ENCODE results near the gene PRXL2B. TPM values are rescaled to one million over a fixed set of nuclear protein-coding genes. Genes with fewer than 3 reads are reported as not detected.

PRXL2B gene
- total RNA-seq, 1 experiment from 2014 or later = 27.9 TPM

DNA sequence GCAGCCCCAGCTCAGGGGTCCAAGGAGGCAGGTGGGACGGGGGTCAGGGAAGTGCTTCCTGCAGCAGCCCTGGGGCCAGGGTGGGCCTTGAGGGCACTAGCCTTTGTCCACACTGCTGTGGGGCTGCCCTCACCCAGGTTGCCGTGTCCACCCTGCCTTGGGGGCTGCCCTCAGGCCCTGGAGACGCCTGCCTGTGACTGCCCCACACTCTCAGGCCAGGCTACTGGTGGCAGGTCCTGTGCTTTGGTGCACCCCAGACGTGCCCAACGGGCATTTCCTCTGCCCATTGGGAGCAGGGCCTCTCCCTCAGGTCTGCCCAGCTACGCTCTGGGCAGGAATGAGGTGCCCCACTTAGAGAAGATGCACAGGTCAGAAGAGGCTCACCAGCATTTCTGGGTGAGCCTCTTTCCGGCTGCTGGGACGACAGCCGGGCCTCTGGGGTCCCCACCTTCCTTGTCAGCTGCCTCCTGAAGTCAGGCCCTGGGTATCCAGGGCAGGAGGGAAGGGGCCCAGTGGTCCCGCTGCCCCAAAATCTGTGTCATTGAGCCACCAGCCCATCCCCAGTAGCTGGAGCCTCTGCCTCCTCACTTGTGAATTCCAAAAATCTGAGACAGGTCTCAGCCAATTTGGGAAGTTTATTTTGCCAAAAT, 48.9 kb downstream of the PRXL2B start:
- DNase-seq (ENCODE audit: low spot score) = no peak

DNA sequence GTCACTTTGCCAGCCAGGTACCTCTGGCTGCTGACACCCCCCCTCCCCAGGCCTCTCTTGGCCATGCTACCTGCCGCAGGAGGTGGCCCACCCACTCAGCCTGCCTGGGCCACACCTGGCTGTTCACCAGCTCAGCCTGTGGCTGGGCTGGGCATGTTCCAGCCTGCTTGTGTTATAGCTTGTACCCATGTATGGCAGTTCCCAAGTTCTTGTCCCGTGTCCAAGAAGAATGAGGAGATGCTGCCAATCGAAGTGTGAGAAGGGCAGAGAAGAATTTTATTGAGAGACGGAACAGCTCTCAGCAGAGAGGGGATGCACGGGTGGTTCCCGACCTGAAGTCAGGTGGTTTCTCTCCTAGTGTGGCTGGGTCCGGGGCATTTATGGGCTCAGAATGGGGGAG, 50.2 kb downstream of the PRXL2B start:
- DNase-seq (ENCODE audit: low spot score) = no peak

DNA sequence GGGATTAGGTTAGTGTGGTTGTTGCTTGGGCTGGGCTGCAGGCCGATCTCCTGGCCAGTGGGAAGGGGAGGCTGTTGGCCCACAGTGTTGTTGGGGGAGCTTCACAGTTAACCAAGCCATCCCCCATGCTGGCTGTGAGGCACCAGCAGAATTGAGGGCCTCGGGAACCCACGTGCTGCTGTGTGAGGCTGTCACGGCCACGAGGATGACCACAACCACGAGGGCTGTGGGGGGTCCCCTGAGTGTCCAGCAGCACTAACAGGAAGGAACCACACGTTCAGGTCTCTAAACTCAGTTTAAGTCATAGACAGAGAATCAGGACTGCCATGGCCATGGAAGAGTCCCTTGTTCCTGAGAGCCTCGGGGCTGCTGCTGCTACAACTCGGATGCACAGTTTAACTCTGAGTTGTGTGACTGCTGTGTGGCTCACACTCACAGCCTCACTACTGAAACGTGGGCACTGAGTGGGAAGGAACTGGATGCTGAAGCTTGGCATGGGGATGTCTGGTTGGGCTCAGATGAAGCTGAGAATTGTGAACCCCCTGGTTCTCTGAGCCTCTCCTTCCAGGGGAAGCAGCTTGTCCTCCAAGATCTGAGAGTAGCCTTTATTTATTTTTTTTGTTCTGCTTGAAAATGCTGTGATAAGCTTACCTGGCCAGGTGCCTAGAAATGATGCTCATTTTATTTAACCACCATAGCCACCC, 51.0 kb downstream of the PRXL2B start:
- DNase-seq (ENCODE audit: low spot score) = no peak

DNA sequence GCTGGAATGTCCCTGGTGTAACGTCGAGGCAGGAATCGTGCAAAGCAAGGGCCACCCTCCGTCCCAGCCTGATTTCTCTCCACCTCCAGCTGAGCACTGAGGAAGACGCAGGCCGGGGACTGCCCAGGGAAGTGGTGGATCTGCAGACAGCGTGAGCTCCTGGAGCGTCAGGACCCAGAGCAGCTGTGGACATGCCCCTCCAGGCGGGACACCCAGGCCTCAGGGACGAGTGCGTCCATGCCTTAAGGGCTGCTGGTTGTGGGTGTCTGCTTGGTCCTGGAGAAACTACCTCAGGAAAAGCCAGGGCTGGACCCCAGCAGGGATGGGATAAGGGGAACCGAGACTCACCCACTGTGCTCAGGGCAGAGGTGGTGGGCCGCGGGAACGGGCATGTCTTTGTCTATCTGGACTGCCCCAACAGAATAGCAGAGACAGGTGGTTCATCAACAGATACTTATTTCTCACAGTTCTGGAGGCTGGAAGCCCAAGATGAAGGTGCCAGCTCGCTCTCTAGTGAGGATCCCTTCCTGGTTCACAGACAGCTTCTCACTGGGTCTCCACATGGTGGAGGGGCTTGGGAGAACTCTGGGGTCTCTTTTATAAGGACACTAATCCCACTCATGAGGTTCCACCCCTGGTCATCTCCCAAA, 52.0 kb downstream of the PRXL2B start:
- DNase-seq (ENCODE audit: low spot score) = no peak

DNA sequence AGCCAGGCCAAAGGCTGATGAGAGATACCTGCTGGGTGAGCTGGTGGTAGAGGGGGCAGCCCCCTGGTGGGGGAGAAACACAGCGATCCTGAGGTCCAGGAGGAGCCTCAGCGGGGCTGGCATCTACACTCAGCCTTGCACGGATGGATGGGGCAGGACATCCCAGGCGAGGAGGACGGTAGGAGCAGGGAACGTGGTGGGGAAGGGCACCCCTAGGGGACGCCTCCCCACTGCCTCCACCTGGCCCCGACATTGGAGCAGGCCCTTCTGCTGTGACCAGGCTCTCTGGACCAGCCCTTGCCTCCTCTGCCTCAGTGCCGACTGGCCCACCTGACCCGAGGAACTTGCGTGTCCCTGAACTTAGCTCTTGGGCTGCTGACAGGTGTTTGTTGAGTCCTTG, 52.6 kb downstream of the PRXL2B start:
- DNase-seq (ENCODE audit: low spot score) = no peak

DNA sequence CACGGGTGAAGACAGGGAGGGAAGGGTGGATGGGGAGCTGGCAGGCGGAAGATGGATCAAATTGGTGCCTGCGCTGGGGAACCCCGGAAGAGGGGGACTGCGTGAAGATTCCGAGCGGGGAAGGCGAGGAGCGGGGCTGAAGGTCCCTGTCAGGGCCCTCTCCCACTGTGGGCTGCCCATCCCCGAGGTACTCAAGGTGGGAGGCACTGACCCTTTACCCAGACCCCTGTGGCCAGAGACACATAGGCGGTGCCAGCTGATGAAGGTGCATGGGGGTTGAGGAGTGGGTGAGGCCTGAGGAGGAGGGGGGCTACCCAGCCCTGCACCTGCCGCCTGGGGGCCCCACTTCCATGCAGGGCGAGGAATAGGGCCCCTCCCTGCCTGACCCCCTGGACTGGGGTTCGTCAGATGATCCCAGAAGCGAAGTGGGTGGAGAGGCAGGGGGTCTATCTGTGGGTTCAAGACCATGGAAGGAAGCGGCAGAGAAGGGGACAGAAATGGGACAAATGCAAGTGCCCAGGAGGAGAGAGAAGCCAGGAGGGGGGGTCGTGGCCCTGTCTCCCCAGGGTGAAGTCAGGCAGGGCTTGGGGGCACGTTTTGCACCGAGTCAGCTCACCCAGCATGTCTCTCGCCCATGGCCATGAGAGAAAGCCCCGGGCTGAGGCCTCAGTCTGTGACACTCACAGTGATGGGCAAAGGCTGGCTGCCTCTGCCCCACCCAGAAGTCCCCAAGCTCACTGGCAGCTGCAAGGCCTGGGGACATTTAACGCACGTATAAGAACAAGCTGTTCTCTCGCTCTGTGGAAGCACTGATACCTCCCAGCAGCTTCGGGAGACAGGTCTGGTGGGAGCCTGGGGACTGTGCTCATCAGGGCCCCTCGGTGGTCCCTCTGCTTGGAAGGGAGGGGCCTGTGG, 53.3 kb downstream of the PRXL2B start:
- no peak for DNase-seq (ENCODE audit: low spot score)

DNA sequence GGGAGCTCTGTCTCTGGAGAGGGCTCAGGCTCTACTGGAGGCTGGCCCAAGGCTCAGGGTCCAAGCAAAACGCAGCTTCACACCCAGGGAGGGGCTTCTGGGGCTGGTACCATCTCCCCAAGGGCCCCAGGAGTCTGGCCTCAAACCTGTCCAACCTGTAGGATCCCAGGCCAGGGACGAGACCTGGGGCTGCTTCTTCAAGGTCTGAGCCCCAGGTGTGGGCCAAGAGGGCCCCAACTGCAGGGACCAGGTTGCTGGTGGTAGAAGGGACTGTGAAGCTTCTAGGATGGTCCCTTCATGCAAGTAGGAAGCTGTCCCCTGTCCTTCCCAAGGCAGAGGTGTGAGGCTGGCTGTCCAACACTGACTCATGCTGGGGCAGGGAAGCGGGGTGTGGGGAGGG, 54.0 kb downstream of the PRXL2B start:
- no peak for DNase-seq (ENCODE audit: low spot score)

Other genes with a start within 250 kb of the PRXL2B start
- gene MORN1, start 195.2 kb upstream of the PRXL2B start, total RNA-seq (2014; rRNA removed; shearing (Covaris generic)) = 5.1 and 7.0 TPM in 2 replicates
- gene RER1, start 194.9 kb upstream of the PRXL2B start, total RNA-seq (2014; rRNA removed; shearing (Covaris generic)) = 57.3 and 62.5 TPM in 2 replicates
- gene PEX10, start 174.2 kb upstream of the PRXL2B start, total RNA-seq (2014; rRNA removed; shearing (Covaris generic)) = 17.0 and 24.0 TPM in 2 replicates
- 0.05 TPM in 1 of 2 replicates, not detected in the other for gene PLCH2, start 110.5 kb upstream of the PRXL2B start, total RNA-seq (2014; rRNA removed; shearing (Covaris generic))
- 6.5 and 7.7 TPM in 2 replicates for gene PANK4, start 60.2 kb upstream of the PRXL2B start, total RNA-seq (2014; rRNA removed; shearing (Covaris generic))
- not detected in 2 replicates for gene HES5, start 56.5 kb upstream of the PRXL2B start, total RNA-seq (2014; rRNA removed; shearing (Covaris generic))
- 0.05 and 0.10 TPM in 2 replicates for gene TNFRSF14, start 30.4 kb upstream of the PRXL2B start, total RNA-seq (2014; rRNA removed; shearing (Covaris generic))
- not detected in 2 replicates for gene MMEL1, start 46.2 kb downstream of the PRXL2B start, total RNA-seq (2014; rRNA removed; shearing (Covaris generic))
- 0.07 TPM in 1 of 2 replicates, not detected in the other for gene TTC34, start 214.9 kb downstream of the PRXL2B start, total RNA-seq (2014; rRNA removed; shearing (Covaris generic))